K562 (cell line): ENCODE results near the gene SLC1A4. TPM values are rescaled to one million over a fixed set of nuclear protein-coding genes. Genes with fewer than 3 reads are reported as not detected.

Experiments
- CBX2 ChIP-seq: fragments of 200-600 bp; sonication (generic); IDR thresholded peaks from one replicate; pipeline ENCODE4 v1.6.1; 2012; ENCODE audit warnings: mild to moderate bottlenecking, low read length, inconsistent platforms; ENCODE audit not compliant: insufficient read depth, poor library complexity, severe bottlenecking
- GABPA ChIP-seq: fragments of 200-800 bp; sonication (Bioruptor generic); conservative IDR thresholded peaks from 2 replicates; pipeline ENCODE4 v1.6.1; 2016; ENCODE audit warnings: low read depth, missing genetic modification characterization, missing compliant biosample characterization
- HNRNPLL ChIP-seq: fragments of 200-400 bp; formaldehyde crosslinking; IDR thresholded peaks from 2 replicates; pipeline ENCODE4 v1.6.1; 2017; ENCODE audit warnings: low read length, low read depth, mild to moderate bottlenecking; ENCODE audit not compliant: poor library complexity, severe bottlenecking
- HNRNPUL1 ChIP-seq: fragments of 200-400 bp; formaldehyde crosslinking; IDR thresholded peaks from 2 replicates; pipeline ENCODE4 v1.6.1; 2017; ENCODE audit warnings: low read length
- MYBL2 ChIP-seq, 2 experiments: fragments of 450-650 bp in 1 of 2; sonication (generic) in 1 of 2; formaldehyde crosslinking in 1 of 2; IDR thresholded peaks; 2 replicates each; pipeline versions ENCODE4 v1.6.1 to v1.8.1; 2017 to 2022; ENCODE audit warnings: borderline replicate concordance in 1 of 2, inconsistent platforms in 1 of 2, low read depth in 1 of 2, mild to moderate bottlenecking in 1 of 2, missing genetic modification reagents in 1 of 2, moderate library complexity in 1 of 2
- THRAP3 ChIP-seq: fragments of 450-650 bp; IDR thresholded peaks from 2 replicates; pipeline ENCODE4 v1.6.1; 2016; ENCODE audit warnings: mild to moderate bottlenecking, inconsistent platforms, borderline replicate concordance
- ZNF764 ChIP-seq: fragments of 250-450 bp; sonication (Bioruptor Pico); IDR thresholded peaks from 2 replicates; pipeline ENCODE4 v1.4.0; 2020; ENCODE audit warnings: low read depth, mild to moderate bottlenecking, moderate library complexity
- polyA plus RNA-seq, 8 experiments: library from polyadenylated mRNA; depleted of rRNA in 4 of 8; stranded (reverse) in 5 of 8; unstranded in 3 of 8; fragments of >200 nt; fragmentation: Nextera tagmentation in 2 of 8; fragmentation: Illumina TruSeq in 1 of 8; extraction: Ambion mirVana in 2 of 8; extraction: Trizol in 1 of 8; gene quantifications; 2 replicates each; pipeline versions ENCODE4 v1.2.1 to v1.2.3, GENCODE V29; 2011 to 2014; ENCODE audit warnings: inconsistent platforms in 1 of 8, missing spikeins in 1 of 8
- total RNA-seq, 7 experiments: library from RNA; depleted of rRNA in 6 of 7; stranded (reverse); fragments of >200 nt in 6 of 7; fragmentation: Illumina TruSeq in 2 of 7; extraction: Trizol in 2 of 7; gene quantifications; 2 replicates each; pipeline versions ENCODE4 v1.2.1 to v1.2.3, GENCODE V29; 2011 to 2021; ENCODE audit warnings: low replicate concordance in 1 of 7
- TF ChIP-seq, protein P1 (sequence below), 2 experiments: fragments of 450-650 bp; conservative IDR thresholded peaks; 2 replicates each; pipeline ENCODE4 v1.6.1; 2017; ENCODE audit warnings: mild to moderate bottlenecking in 2 of 2, moderate library complexity in 2 of 2
- TF ChIP-seq, protein P2 (sequence below), 2 experiments: IDR thresholded peaks; 2 replicates each; pipeline ENCODE4 v1.6.1; 2011; ENCODE audit warnings: borderline replicate concordance in 1 of 2, control low read depth in 1 of 2, low read depth in 1 of 2, low read length in 1 of 2, mild to moderate bottlenecking in 1 of 2, mixed read lengths in 1 of 2, moderate library complexity in 1 of 2; ENCODE audit not compliant: insufficient read depth in 1 of 2, insufficient read length in 1 of 2, poor library complexity in 1 of 2, severe bottlenecking in 1 of 2; ENCODE audit errors: extremely low read depth in 1 of 2
- TF ChIP-seq, protein P3 (sequence below): fragments of 450-650 bp; formaldehyde crosslinking; IDR thresholded peaks from 2 replicates; pipeline ENCODE4 v1.4.0; 2020; ENCODE audit warnings: mild to moderate bottlenecking, moderate library complexity
- TF ChIP-seq, protein P4 (sequence below): fragments of 450-650 bp; formaldehyde crosslinking; IDR thresholded peaks from 2 replicates; pipeline ENCODE4 v1.4.0; 2020; ENCODE audit warnings: mild to moderate bottlenecking, mixed read lengths

Gene SLC1A4
- total and polyA plus RNA-seq, 9 of the 15 experiments (the other 6 are each of a cell fraction or from before 2014, with no cell fraction given) = 4.4 to 24.0 (median 10.9) TPM

DNA sequence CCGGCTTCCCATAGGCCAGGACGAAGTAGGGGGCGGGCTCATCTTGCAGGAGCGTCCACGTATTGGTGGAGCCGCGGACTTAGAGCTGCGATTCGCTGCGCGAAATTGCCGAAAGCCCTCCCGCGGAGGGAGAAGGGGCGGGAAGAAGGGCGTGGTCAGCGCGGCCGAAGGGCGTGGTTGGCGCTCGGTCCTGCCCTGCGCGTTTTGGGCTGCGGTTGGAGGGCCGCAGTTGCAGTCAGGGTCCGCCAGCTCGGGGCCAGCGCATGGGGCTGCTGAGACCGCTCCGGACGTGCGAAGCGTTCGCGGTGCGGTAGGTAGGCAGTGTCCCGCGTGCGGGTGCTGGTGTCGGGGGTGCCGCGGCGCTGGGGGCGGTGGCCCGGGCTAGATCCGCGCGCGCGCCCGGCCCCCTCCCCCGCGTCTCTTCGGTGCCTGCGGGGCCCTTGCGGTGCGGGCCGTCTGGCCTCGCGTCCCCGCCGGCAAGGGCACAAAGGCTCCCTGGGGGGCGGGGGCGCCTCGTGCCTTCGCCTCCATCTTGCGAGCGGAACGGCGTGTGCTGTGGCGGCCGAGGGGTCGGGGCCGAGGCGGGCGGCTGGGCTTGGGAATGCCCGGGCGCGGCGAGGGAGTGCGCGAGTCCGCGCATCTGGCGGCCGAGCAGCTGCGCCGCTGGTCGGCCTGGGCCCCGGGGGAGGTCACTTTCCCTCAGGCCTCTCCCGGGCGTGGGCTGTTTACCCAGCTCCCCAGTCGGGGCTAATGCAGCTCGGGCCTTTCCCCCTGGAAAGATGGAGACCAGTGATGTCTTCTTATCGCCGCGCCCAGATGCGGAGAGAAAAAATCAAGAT lies 67.2 kb downstream of the SLC1A4 start, which contains the start of gene CEP68 (continued):
- TF ChIP-seq HNRNPLL (peak; percentile 86), ZNF764 (CRISPR knock-in tag) (no peak), THRAP3 (no peak), CBX2 (no peak), GABPA (no peak), HNRNPUL1 (no peak), MYBL2 (IDR thresholded peaks at IDR 0.05; ENCODE audit: low read depth) (no peak), MYBL2 (CRISPR knock-in tag; IDR thresholded peaks at IDR 0.05; ENCODE audit: borderline replicate concordance) (no peak)
- TF ChIP-seq, protein P1, sequence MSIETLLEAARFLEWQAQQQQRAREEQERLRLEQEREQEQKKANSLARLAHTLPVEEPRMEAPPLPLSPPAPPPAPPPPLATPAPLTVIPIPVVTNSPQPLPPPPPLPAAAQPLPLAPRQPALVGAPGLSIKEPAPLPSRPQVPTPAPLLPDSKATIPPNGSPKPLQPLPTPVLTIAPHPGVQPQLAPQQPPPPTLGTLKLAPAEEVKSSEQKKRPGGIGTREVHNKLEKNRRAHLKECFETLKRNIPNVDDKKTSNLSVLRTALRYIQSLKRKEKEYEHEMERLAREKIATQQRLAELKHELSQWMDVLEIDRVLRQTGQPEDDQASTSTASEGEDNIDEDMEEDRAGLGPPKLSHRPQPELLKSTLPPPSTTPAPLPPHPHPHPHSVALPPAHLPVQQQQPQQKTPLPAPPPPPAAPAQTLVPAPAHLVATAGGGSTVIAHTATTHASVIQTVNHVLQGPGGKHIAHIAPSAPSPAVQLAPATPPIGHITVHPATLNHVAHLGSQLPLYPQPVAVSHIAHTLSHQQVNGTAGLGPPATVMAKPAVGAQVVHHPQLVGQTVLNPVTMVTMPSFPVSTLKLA (conservative IDR thresholded peaks at IDR 0.05) = peak; percentile 2 to 45; a peak in 2 of 4 replicates
- TF ChIP-seq, protein P2, sequence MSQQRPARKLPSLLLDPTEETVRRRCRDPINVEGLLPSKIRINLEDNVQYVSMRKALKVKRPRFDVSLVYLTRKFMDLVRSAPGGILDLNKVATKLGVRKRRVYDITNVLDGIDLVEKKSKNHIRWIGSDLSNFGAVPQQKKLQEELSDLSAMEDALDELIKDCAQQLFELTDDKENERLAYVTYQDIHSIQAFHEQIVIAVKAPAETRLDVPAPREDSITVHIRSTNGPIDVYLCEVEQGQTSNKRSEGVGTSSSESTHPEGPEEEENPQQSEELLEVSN (IDR thresholded peaks at IDR 0.05; ENCODE audit: borderline replicate concordance in 1 of 2, extremely low read depth in 1 of 2, insufficient read depth in 1 of 2, insufficient read length in 1 of 2, low read depth in 1 of 2, low read length in 1 of 2, poor library complexity in 1 of 2, severe bottlenecking in 1 of 2) = peak in 1 of 2 experiments; percentile 76
- TF ChIP-seq, protein P3, sequence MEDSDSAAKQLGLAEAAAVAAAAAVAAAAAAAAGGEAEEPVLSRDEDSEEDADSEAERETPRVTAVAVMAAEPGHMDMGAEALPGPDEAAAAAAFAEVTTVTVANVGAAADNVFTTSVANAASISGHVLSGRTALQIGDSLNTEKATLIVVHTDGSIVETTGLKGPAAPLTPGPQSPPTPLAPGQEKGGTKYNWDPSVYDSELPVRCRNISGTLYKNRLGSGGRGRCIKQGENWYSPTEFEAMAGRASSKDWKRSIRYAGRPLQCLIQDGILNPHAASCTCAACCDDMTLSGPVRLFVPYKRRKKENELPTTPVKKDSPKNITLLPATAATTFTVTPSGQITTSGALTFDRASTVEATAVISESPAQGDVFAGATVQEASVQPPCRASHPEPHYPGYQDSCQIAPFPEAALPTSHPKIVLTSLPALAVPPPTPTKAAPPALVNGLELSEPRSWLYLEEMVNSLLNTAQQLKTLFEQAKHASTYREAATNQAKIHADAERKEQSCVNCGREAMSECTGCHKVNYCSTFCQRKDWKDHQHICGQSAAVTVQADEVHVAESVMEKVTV (CRISPR knock-in tag) = no peak
- TF ChIP-seq, protein P4, sequence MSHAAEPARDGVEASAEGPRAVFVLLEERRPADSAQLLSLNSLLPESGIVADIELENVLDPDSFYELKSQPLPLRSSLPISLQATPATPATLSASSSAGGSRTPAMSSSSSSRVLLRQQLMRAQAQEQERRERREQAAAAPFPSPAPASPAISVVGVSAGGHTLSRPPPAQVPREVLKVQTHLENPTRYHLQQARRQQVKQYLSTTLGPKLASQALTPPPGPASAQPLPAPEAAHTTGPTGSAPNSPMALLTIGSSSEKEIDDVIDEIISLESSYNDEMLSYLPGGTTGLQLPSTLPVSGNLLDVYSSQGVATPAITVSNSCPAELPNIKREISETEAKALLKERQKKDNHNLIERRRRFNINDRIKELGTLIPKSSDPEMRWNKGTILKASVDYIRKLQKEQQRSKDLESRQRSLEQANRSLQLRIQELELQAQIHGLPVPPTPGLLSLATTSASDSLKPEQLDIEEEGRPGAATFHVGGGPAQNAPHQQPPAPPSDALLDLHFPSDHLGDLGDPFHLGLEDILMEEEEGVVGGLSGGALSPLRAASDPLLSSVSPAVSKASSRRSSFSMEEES (CRISPR knock-in tag) = no peak
